HuH-7.5 (cell line): ENCODE data around the gene CACNA1H.
"Not testable (repeated sequence)": the region's sequence is repeated elsewhere in the genome, so short reads cannot be mapped to it uniquely, and the experiment has no call there.

Experiments used
- DNase-seq: peaks from one replicate; pipeline ENCODE4 v3.0.0; 2011; ENCODE audit warnings: low spot score

CACNA1H gene

GRCh38 chr16:1193825-1194581 is 41.1 kb downstream of the CACNA1H start:
- DNase-seq = no peak

GRCh38 chr16:1194665-1195392 is 41.9 kb downstream of the CACNA1H start:
- no peak for DNase-seq

DNA sequence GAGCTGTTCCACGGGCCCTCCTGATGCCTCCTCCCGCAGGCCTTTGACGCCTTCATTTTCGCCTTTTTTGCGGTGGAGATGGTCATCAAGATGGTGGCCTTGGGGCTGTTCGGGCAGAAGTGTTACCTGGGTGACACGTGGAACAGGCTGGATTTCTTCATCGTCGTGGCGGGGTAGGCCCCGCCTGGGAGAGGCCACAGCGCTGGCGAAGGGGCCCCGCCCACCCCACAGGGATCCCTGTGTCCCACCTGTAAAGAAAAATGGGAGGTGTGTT is 42.4 kb downstream of the CACNA1H start:
- no peak for DNase-seq

DNA sequence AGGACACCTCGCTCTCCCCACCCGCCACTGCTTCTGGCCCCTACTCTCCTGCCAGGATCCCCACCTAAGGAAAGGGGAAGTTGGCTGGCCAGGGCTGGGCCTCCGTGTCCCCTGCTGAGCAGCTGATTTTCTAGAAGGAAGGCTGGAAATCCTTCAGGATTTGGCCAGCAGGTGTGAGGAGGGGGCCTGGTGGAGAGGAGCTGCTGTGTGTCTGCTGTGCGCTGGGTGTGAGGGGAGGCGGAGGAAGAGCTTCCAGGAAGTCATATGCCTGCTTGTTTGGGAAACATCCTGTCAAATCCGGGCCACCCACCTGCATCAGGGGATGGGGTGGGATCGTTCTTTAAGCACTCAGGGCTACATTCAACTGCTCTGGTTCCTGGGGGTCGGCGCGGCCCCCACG is 43.6 kb downstream of the CACNA1H start:
- no peak for DNase-seq

- no peak for DNase-seq
Observed at GRCh38 chr16:1197237-1197866, 44.4 kb downstream of the CACNA1H start.

DNA sequence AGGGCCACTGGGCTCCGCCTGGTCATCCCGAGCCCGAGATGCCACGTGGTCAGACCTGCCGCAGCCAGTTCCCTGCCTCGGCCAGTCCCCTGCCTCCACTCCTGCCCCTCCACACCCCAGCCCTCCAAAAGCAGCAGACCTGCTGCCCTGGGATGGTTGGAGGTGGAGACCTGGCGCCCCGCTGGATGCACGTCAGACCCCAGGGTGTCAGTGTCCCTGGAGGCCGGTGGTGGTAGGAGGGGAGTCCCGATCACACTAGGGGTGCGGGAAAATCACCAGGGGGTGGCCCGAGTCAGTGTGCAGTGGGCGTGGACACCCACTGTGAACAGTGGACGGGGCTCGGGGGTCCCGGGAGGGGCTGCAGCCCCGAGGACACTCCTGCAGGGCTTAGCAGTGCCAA is 45.3 kb downstream of the CACNA1H start:
- DNase-seq = no peak

DNA sequence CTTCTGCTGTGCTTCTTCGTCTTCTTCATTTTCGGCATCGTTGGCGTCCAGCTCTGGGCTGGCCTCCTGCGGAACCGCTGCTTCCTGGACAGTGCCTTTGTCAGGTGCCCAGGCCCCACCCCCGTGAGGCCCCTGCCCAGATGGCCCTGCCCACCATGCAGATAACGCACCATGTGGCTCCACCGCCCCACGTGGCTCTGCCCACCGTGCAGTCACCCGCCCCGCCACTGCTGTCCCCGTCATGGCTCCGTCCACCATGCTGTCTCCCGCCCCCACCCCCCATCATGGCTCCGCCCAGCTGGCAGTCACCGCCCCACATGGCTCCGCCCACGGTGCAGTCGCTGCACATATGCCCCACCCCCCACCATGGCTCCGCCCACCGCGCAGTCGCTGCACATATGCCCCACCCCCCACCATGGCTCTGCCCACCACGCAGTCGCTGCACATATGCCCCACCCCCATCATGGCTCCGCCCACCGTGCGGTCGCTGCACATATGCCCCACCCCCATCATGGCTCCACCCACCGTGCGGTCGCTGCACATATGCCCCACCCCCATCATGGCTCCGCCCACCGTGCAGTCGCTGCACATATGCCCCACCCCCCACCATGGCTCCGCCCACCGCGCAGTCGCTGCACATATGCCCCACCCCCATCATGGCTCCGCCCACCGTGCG is 45.9 kb downstream of the CACNA1H start:
- DNase-seq = not testable (repeated sequence)

DNA sequence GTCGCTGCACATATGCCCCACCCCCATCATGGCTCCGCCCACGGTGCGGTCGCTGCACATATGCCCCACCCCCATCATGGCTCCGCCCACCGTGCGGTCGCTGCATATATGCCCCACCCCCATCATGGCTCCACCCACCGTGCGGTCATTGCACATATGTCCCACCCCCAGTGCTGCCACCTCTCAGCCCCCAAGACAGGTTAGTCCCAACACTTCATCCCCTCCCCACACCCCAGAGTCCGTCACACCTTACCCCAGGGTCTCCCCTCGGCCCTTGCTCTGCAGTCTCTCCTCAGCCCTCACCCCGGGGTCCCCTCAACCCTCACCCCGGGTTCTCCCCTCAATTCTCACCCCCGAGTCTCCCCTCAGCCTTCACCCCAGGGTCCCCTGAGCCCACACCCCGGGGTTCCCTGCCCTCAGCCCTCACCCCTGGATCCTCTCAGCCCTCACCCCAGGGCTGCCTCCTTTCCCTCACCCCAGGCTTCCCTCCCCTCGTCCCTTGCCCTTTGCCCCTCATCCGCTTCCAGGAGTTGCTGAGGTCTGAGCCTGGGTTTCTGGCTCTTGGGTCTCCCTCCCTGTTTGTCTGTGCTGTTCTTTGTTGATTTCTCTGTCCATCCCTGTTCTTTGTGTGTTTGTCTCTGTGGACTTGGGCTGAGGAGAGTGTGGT is 46.6 kb downstream of the CACNA1H start:
- DNase-seq = no peak

GRCh38 chr16:1200014-1200627 is 47.2 kb downstream of the CACNA1H start:
- no peak for DNase-seq

DNA sequence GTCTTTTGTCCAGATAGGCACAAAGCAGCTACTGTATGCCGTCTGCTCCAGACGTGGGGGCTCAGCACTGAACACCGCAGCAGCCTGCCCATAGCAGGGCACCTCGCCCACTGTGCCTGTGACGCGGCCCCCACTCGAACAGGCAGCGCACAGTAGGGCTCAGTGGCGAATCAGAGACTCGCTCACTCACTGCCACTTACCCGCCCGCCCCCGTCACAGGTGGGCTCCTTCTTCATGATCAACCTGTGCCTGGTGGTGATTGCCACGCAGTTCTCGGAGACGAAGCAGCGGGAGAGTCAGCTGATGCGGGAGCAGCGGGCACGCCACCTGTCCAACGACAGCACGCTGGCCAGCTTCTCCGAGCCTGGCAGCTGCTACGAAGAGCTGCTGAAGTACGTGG is 48.5 kb downstream of the CACNA1H start:
- no peak for DNase-seq

GRCh38 chr16:1202274-1202673 is 49.4 kb downstream of the CACNA1H start:
- no peak for DNase-seq

DNA sequence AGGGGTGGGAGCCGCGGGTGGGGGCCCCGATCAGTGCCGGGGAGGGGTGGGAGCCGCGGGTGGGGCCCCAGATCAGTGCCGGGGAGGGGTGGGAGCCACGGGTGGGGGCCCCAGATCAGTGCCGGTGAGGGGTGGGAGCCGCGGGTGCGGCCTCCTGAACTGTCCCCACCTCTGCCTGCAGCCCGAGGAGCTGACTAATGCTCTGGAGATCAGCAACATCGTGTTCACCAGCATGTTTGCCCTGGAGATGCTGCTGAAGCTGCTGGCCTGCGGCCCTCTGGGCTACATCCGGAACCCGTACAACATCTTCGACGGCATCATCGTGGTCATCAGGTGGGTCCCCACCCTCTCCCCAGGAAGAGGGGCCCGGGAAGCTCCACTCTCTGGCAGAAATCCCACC is 52.0 kb downstream of the CACNA1H start:
- no peak for DNase-seq

DNA sequence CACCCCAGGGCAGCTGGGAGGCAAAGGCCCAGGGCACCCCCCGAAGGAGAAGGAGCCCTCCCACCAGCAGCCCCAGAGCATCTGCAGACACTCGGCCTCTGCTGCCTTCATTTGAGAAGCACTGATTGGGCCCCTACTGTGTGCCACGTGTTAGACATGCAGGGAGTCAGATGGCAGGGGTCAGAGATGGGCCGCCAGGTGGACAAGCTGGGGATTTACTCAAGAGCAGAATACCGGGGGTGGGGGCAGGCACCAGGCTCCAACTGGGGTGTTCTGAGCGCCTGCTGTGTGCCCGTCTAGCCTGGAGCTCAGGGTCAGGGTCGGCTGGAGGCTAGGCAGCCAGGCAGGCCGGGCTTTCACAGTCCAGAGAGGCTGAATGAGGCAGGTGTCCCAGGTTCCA is 53.4 kb downstream of the CACNA1H start:
- no peak for DNase-seq

- no peak for DNase-seq
Observed at GRCh38 chr16:1206786-1207185, 53.9 kb downstream of the CACNA1H start.

DNA sequence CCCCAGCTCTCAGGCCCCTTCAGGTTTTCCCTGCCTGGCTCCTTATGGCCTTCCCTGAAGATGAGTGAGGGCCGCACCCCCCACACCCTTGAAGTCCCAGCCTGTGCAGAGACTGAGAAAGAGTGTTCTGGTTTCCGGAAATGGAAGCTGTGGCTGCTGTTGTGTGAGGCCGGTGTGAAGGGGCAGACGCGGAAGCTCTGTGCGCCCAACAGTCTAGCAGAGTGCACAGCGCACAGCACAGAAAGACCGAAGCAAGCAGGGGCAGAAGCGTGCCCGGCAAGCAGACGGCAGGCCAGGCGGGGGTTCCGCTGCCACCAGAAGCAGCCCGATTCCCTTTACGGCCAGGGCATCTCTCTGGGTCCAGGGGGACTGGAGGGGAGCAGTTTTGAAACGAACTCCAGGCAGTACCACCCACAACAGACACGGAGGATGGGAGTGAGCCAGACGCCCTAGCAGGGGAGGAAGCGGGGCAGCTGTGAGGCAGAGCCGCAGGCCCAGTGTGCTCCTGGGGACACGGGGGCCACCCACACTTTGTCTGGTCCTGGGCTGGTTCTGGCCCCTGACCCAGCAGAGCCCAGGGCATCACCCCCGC is 55.4 kb downstream of the CACNA1H start:
- no peak for DNase-seq

DNA sequence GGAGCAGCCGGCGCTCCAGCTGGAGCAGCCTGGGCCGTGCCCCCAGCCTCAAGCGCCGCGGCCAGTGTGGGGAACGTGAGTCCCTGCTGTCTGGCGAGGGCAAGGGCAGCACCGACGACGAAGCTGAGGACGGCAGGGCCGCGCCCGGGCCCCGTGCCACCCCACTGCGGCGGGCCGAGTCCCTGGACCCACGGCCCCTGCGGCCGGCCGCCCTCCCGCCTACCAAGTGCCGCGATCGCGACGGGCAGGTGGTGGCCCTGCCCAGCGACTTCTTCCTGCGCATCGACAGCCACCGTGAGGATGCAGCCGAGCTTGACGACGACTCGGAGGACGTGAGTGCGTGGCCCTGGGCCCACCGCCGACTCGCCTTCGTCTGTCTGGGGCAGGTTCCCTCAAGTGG is 56.2 kb downstream of the CACNA1H start:
- no peak for DNase-seq

- DNase-seq = no peak
Observed at GRCh38 chr16:1210461-1210860, 57.6 kb downstream of the CACNA1H start.

DNA sequence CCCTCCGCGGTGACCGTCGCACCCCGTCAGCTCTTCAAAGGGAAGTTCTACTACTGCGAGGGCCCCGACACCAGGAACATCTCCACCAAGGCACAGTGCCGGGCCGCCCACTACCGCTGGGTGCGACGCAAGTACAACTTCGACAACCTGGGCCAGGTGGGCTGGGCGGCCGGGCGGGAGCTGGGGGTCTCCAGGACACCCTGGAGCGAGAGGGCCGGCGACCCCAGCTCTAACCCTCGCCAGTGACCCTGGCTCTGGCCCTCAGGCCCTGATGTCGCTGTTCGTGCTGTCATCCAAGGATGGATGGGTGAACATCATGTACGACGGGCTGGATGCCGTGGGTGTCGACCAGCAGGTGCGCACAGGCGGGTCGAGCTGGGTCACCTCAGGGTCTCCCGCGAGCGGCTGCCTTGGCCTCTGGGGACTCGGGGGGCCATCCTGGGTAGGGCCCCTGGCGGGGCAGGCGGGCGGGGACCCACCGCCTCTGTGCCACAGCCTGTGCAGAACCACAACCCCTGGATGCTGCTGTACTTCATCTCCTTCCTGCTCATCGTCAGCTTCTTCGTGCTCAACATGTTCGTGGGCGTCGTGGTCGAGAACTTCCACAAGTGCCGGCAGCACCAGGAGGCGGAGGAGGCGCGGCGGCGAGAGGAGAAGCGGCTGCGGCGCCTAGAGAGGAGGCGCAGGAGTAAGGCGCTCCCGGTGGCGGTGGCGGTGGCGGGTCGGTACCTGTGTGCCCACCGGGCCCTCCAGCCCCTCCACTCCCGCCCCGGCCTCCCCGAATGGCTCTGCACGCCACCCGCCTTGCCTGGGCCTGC is 58.8 kb downstream of the CACNA1H start:
- DNase-seq = no peak

GRCh38 chr16:1212616-1213194 is 59.8 kb downstream of the CACNA1H start:
- no peak for DNase-seq

DNA sequence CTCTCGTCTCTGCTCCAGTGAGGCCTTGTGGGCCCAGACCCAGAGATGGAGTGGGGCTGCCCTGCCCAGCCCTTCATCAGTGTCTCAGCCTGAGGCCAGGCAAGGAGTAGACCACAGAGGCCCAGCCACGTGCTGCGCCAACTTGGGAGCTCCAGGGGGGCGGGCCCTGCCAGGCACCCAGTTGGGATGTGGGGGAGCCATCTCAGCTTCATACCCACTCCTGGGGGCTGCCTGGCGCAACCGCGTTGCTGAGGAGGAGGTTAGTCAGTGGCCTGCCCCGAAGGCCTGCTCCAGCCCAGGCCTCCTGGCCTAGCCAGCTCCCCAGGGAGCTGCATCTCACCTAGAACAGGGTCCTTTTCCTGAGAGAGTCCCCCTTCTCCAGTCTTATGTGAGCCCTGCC is 60.3 kb downstream of the CACNA1H start:
- no peak for DNase-seq
